GM12873 (cell line): ENCODE measurements around the gene LTBP4.

Experiments
- TF ChIP-seq, protein P1 (sequence below): IDR thresholded peaks from 2 replicates; pipeline ENCODE4 v1.5.1; 2012; ENCODE audit warnings: low read depth, mild to moderate bottlenecking, moderate library complexity, low read length, control low read depth; ENCODE audit not compliant: insufficient read depth; ENCODE audit errors: missing control alignments

The LTBP4 gene, protein sequence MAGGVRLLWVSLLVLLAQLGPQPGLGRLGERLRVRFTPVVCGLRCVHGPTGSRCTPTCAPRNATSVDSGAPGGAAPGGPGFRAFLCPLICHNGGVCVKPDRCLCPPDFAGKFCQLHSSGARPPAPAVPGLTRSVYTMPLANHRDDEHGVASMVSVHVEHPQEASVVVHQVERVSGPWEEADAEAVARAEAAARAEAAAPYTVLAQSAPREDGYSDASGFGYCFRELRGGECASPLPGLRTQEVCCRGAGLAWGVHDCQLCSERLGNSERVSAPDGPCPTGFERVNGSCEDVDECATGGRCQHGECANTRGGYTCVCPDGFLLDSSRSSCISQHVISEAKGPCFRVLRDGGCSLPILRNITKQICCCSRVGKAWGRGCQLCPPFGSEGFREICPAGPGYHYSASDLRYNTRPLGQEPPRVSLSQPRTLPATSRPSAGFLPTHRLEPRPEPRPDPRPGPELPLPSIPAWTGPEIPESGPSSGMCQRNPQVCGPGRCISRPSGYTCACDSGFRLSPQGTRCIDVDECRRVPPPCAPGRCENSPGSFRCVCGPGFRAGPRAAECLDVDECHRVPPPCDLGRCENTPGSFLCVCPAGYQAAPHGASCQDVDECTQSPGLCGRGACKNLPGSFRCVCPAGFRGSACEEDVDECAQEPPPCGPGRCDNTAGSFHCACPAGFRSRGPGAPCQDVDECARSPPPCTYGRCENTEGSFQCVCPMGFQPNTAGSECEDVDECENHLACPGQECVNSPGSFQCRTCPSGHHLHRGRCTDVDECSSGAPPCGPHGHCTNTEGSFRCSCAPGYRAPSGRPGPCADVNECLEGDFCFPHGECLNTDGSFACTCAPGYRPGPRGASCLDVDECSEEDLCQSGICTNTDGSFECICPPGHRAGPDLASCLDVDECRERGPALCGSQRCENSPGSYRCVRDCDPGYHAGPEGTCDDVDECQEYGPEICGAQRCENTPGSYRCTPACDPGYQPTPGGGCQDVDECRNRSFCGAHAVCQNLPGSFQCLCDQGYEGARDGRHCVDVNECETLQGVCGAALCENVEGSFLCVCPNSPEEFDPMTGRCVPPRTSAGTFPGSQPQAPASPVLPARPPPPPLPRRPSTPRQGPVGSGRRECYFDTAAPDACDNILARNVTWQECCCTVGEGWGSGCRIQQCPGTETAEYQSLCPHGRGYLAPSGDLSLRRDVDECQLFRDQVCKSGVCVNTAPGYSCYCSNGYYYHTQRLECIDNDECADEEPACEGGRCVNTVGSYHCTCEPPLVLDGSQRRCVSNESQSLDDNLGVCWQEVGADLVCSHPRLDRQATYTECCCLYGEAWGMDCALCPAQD (N-terminal part only)

DNA sequence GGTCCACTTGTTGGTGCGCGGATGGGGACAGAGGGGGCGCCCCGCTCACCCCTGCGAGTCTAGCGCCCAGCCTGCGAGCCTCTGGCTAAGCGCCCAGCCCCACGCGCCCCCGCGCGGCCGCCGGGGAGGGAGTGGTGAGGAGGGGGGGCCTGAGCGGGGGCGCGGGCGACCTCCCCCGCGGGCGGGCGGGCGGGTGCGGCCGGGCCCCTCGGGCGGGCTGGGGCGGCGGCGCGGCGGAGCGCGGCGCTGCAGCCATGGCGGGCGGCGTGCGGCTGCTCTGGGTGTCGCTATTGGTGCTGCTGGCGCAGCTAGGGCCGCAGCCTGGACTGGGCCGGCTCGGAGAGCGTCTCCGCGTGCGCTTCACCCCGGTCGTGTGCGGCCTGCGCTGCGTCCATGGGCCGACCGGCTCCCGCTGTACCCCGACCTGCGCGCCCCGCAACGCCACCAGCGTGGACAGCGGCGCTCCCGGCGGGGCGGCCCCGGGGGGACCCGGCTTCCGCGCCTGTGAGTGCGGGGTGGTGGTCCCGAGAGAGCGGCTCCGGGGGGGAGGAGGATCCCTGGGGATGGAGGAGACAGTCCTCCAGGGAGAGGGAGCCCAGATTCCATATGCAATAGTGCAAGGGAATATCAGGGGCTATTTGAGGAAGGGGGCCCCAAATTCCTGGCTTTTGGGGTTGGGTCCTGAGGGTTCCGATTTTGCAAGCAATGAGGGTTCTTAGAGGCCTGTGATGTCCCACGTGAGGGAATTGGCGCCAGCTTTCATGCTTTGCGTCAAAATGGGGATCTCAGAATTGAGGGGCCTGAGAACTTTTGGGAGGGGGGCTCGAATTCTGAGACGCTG lies at the start of gene LTBP4:
Gene LTBP4 (plus strand): TSS at position 236 of the 841 bp plus-strand sequence. CDS start 19 bp downstream, at position 255.
- TF ChIP-seq, protein P1, sequence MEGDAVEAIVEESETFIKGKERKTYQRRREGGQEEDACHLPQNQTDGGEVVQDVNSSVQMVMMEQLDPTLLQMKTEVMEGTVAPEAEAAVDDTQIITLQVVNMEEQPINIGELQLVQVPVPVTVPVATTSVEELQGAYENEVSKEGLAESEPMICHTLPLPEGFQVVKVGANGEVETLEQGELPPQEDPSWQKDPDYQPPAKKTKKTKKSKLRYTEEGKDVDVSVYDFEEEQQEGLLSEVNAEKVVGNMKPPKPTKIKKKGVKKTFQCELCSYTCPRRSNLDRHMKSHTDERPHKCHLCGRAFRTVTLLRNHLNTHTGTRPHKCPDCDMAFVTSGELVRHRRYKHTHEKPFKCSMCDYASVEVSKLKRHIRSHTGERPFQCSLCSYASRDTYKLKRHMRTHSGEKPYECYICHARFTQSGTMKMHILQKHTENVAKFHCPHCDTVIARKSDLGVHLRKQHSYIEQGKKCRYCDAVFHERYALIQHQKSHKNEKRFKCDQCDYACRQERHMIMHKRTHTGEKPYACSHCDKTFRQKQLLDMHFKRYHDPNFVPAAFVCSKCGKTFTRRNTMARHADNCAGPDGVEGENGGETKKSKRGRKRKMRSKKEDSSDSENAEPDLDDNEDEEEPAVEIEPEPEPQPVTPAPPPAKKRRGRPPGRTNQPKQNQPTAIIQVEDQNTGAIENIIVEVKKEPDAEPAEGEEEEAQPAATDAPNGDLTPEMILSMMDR, result no peak

DNA sequence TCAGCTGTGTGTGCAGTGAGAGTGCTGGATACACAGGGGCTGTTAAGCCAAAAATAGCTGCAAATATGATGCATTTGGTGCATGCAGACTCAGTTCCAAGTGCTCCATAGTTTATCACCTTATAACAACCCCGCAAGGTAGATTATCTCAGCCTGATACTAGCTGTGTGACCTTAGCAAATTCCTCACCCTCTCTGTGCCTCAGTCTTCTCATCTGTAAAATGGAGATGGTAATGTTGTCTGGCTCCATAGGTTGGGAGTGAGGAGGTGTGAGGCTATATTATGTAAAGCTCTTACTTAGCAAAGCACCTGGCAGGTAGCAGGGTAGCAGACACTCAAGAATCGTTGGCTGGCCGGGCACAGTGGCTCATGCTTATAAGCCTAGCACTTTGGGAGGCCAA lies 48.3 kb upstream of the LTBP4 start:
- TF ChIP-seq, protein P1, result no peak

DNA sequence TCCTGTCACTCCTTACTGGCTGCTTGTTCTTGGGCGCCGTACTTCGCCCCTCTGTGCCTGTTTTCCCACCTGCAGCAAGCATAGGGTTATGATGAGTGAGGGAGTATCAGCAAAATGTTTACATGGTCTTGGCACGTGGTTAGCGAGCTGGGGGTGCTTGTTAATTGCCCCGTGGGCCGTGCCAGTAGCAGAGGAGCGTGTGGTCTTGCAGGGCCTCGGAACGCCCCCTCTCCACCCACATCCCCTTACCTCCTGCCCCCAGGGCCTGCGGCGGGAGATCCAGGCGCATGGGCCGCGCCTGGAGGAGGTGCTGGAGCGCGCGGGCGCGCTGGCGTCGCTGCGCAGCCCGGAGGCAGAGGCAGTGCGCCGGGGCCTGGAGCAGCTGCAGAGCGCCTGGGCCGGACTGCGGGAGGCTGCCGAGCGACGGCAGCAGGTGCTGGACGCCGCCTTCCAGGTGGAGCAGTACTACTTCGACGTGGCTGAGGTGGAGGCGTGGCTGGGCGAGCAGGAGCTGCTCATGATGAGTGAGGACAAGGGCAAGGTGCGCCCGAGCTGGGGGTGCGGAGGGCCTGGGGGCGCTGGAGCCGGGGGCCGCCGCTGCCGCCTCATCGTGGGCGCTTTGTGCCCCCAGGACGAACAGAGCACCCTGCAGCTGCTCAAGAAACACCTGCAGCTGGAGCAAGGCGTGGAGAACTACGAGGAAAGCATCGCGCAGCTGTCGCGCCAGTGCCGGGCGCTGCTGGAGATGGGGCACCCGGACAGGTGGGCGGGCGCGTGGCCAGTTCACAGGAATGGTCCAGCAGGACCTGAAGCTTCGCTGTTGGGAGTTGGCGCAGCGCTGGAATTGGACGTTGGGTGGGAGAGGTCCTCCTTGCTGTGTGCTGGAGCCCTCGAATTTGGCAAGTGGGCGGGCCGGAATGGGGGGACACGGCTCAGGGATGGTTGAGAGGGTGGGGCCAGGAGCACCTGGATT lies 47.0 kb upstream of the LTBP4 start:
- TF ChIP-seq, protein P1, result no peak

DNA sequence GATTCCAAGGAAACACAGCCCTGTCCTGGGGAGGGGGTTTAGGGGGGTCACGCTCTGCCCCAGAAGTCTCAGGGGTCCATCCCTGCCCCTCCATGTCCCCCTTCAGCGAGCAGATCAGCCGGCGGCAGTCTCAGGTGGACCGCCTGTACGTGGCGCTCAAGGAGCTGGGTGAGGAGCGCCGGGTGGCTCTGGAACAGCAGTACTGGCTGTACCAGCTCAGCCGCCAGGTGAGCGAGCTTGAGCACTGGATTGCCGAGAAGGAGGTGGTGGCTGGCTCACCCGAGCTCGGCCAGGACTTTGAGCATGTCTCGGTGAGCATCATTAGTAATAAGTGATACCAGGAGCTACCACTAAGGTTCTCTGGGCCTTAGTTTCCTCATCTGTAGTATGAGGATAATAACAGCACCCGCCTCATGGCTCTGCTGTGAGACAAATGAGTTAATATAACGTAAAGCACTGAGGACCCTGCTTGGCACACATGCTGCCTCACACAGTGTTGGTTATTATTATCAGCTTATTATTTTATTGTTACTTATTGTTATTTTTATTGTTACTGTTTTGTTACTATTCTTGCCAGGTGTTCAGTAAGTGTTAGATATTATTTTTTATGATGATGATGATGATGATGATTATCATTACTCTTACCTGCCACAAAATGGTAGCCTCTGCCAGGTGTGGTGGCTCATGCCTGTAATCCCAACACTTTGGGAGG lies 45.0 kb upstream of the LTBP4 start:
- TF ChIP-seq, protein P1, result no peak

DNA sequence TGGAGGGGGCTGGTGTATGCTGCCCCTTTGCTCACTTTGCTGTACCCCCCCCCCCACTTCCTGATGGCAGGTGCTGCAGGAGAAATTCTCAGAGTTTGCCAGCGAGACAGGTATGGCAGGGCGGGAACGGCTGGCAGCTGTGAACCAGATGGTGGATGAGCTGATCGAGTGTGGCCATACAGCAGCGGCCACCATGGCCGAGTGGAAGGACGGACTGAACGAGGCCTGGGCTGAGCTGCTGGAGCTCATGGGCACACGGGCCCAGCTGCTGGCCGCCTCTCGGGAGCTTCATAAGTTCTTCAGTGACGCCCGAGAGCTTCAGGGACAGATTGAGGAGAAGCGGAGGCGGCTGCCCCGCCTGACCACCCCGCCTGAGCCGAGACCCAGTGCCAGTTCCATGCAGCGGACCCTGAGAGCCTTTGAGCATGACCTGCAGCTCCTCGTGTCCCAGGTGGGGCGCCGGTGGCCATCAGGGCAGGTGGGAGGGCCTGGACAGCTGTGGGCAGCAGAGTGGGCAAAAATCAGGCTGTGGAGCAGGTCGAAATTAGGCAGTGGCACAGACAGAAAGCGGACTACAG lies 44.1 kb upstream of the LTBP4 start:
- TF ChIP-seq, protein P1, result no peak
